ENCODE results near the gene DNAL4.

The DNAL4 gene

DNA sequence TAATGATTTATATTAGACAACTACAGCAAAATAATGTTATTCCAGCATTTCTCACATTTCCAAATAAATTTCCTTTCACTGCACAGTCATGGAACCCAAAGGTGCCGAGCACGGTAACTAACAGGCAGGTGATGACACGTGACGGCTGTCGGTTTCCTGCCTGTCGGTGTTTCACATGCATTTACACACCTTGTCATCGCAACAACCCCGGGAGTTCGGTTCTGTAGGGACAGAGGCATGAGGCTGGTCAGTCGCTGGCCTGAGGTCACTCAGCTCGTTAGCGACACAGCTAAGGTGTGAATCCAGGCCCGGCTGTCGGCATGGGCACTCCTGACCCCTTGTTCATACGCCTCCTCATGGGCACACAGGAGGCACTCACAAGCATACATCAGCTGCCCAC, 9.9 kb downstream of the DNAL4 start:
- DNase-seq, result no peak

GRCh38 chr22:38783095-38783615, 10.8 kb downstream of the DNAL4 start:
- DNase-seq, result no peak

DNA sequence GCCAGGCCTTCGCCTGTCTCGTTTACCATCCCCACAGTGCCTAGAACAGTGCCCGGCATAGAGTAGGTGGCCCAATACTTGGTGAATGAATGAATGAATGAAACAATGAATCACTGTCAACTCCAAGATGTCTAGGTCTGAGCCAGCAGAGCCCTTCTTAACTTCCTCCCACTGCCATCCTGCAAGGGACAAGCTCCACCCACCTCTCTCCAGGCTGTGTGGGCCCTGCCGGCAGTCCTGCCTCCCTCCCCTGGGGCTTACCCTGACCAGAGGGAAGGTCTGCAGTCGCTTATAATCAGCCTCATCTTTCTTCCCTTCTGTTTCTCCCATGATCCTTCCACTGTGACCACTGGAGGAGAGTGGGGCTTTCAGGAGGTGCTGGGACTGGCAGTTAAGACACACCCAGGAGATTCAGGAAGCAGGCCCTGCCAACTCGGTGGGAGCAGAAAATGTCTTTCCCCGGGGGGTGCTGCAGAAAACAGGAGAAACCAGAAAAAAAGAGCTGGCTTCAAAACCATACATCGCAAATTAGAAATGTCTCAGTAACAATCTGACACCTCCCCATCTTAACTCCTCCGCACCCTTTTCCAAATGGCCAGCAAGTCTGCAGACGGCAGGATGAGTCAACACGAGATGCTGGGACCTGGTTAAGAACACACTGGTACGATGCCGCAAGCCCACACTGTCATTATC, 11.4 kb downstream of the DNAL4 start:
- no peak for DNase-seq

GRCh38 chr22:38781033-38781432, 12.9 kb downstream of the DNAL4 start:
- no peak for DNase-seq

DNA sequence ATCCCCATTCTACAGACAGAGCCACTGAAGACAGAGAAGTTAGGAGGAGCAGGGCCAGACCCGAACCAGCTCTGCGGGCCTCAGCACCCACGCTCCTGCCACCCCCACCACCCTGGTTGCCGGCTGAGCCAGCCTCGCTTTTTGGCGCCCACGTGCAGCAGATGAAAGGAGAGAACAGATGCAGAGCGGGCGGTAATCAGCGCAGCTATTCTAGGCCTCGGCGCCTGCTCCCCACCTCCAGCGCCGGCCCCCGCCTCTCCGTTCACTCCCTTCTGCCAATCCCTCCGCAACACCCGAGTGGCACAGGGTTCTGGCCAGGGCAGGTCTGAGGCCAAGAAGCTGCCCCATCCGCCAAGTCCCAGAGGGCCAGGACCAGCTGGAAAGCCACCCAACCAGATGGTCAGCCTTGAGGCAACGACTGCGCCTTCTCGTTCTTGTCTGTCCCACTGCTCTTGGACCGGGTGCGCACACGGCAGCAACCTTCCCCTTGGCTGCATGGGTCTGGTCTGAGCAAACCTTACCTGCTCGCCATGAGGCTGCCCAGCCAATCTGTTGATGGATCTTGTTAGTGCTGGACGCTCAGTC, 16.8 kb downstream of the DNAL4 start:
- no peak for DNase-seq

GRCh38 chr22:38776086-38776485, 17.9 kb downstream of the DNAL4 start:
- DNase-seq, result no peak

GRCh38 chr22:38775656-38776055, 18.3 kb downstream of the DNAL4 start:
- DNase-seq, result no peak

- DNase-seq, result no peak
Observed at GRCh38 chr22:38774496-38775166, 19.3 kb downstream of the DNAL4 start.

- no peak for DNase-seq
Observed at GRCh38 chr22:38773363-38773946, 20.5 kb downstream of the DNAL4 start.

DNA sequence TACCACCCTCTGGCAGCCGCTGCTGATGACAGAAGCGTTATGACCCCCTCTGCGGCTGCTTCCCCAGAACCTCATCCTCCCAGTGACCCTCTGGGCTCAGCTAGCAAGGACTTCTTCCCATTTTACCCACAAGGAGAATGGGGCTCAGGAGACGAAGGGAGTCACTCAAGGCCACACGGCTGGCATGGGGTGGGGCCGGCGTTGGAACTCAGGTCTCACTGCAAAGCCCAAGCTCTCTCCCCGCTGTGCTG, 21.4 kb downstream of the DNAL4 start:
- no peak for DNase-seq

DNA sequence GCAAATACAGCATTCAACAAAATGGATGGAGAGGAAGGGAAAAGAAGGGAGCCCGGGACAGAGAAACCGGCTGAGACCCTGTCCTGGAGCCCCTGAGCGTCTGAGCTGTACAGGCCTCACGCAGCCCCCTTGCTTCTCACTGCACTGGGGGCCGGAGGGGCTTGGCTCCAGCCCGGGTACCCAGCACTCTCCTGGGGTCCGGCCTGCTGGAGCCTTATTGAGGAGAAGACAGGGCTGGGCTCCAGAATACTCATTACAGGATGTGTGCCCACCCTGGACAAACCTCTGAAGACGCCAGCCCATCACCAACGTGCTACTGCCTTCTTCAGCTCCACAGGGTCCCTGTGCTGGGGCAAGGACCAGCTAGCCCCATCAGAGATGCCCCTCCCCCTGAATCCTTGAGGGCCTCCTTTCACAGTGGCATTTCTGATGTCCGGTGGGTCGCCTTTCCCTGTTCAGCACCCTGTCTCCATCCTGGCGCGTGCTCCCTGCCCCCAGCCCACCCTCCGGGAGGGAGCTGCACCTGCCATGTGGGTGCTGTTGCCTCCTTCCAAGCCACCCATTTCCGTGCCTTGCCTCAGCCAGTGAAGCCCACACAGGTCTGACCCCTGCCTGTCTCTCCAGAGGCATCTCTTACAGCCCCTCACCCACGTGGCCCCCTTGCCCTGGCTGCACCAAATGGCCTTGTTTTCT, 23.5 kb downstream of the DNAL4 start:
- DNase-seq, result no peak

GRCh38 chr22:38768036-38768435, 25.9 kb downstream of the DNAL4 start:
- DNase-seq, result no peak

- DNase-seq, result no peak
Observed at GRCh38 chr22:38767313-38767712, 26.6 kb downstream of the DNAL4 start.

DNA sequence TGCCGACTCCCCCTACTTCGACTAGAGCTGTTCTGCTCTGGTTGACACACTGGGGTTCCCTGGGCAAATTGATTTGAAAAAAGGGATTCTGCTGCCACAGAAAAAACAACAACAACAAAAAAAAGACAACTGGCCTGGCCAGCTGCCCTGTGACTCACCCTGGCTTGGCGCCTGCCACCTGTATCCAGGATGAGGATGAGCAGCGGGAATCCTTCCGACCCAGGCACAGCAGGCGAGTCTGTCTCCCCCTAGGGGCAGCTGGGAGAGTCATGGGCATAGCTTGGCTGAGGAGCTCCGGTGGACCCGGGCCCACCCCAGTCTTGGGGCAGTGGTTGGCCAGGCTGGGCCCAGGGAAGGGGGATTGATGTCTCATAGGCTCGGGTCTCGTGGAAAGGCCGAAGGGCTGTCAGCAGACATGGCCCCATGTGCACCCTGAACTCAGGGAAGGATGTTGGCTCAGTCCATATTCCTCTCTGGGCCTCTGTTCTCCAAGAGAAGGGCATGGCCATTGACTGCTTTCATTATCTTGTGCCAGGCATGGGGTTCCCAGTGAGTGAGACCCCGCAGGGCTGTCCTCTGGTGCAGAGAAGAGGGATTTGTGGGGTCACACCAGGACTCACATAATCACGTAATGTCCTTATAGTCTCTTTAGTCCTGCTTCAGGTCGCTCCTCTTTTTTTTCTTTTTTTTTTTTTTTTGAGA, 27.7 kb downstream of the DNAL4 start:
- DNase-seq, result no peak

DNA sequence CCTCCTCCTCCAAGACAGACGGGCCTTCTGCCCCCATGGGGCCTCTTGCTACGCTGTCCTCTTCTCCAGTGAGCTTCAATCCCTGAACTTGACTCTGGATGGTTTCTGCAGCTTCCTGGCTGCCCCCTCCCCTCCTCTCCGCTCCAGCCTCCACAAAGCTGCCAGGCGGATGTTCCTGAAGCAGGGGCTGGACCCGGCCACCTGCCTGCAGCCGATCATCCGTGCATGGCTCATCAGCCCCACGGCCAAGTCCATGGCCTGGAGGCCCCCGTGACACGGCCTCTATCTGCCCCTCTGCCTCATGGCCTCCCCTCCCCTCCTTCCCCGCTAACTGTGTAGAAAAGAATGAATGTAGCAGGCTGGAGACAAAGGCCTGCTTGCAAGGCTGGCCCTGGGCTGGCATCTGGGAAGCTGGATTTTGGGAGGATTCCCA, 31.4 kb downstream of the DNAL4 start:
- no peak for DNase-seq

GRCh38 chr22:38761202-38762162, 32.5 kb downstream of the DNAL4 start:
- no peak for DNase-seq

DNA sequence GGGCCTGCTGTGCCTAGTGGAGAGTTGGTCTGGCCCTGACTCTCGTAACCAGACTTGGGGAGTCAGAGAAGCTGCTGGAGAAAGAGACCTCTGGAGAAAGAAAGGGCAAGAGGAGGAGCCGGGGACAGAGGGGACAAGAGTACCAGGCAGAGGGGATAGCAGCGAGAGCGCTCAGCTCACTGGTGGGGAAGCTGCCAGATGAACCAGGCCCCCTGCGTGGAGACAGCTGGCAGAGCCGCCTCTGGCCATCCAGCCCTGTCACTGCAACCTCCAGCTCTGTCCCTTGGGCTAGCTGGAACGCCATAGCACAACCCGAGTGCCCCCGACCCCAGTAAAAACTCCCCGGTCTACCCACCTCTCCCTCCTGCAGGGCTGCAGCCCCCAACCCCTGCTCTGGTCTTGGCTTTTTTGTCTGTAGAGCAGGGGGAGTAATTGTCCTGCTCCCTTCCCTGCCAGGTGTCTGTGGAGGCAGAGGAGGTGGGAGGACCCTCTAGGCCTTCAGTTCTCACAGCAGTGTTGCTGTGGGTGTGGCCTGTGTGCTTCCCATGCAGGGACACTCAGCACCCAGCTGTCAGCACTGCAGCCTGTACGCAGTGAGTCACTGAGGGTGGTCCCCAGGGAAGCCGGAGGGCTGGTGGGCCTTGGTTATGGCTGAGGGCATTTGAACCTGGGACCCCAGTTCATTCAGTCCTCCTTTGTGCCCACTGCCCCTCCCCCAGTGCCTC, 33.3 kb downstream of the DNAL4 start:
- no peak for DNase-seq

DNA sequence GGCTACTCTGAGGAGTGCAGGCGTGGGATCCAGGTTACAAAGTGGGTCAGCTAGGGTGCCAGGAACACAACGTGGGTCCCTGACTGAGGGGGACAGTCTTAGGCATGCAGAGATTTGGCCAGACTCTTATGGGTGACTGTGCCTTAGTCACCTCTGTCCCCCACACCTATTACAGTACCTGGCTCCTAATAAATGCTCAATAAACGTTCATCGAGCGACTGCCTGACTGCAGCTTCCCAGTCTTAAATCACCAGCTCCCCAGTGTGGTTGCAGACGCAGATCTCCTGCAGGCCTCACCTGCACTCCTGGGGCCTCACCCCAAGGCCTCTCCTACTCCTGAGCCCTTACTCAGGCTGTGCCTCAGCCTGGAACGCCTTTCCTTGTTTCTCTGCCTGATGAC, 34.9 kb downstream of the DNAL4 start:
- no peak for DNase-seq

- DNase-seq, result no peak
Observed at GRCh38 chr22:38758276-38758945, 35.5 kb downstream of the DNAL4 start.

- no peak for DNase-seq
Observed at GRCh38 chr22:38757464-38757757, 36.5 kb downstream of the DNAL4 start.

All from cerebellar nuclear complex (tissue), 1 donor.